Neural progenitor cell (in vitro differentiated cells): ENCODE measurements around the gene TMEM52. TPM values are rescaled to one million over a fixed set of nuclear protein-coding genes. Genes with fewer than 3 reads are reported as not detected.

Experiments used
- DNase-seq: peaks from one replicate; pipeline ENCODE4 v3.0.0-alpha.2; 2016; ENCODE audit warnings: low spot score
- H2AFZ ChIP-seq: fragments of 200-600 bp; sonication (generic); replicated peaks from 2 replicates; pipeline ENCODE4 v1.6.1; 2016; ENCODE audit warnings: antibody characterized with exemption
- H3F3A ChIP-seq: fragments of 200-600 bp; sonication (generic); 2 replicates; pipeline ENCODE4 v1.6.1; 2016; ENCODE audit warnings: antibody characterized with exemption, low read depth
- H3K27ac ChIP-seq: fragments of 200-600 bp; sonication (generic); 2 replicates; pipeline ENCODE4 v1.5.1; 2016; ENCODE audit warnings: mild to moderate bottlenecking
- H3K27me3 ChIP-seq: fragments of 200-600 bp; sonication (generic); 2 replicates; pipeline ENCODE4 v1.6.1; 2016; ENCODE audit warnings: mild to moderate bottlenecking, moderate library complexity
- H3K36me3 ChIP-seq: fragments of 200-600 bp; sonication (generic); 2 replicates; pipeline ENCODE4 v1.5.1; 2016
- H3K4me1 ChIP-seq: fragments of 200-600 bp; sonication (generic); 2 replicates; pipeline ENCODE4 v1.6.1; 2016; ENCODE audit warnings: mixed run types
- H3K4me2 ChIP-seq: fragments of 200-600 bp; sonication (generic); 2 replicates; pipeline ENCODE4 v1.6.1; 2016
- H3K4me3 ChIP-seq: fragments of 200-600 bp; sonication (generic); 2 replicates; pipeline ENCODE4 v1.5.1; 2016
- H3K79me2 ChIP-seq: fragments of 200-600 bp; sonication (generic); 2 replicates; pipeline ENCODE4 v1.6.1; 2016; ENCODE audit warnings: low read depth
- H3K9ac ChIP-seq: fragments of 200-600 bp; sonication (generic); 2 replicates; pipeline ENCODE4 v1.6.1; 2016
- H3K9me3 ChIP-seq: fragments of 200-600 bp; sonication (generic); 2 replicates; pipeline ENCODE4 v1.5.1; 2016; ENCODE audit warnings: low read depth
- H4K20me1 ChIP-seq: fragments of 200-600 bp; sonication (generic); 2 replicates; pipeline ENCODE4 v1.6.1; 2016; ENCODE audit warnings: low read depth
- H3K27ac Mint-ChIP-seq: 3 replicates; pipeline ENCODE4 v1.8.0; 2021; ENCODE audit warnings: mixed read lengths
- H3K27me3 Mint-ChIP-seq: 2 replicates; pipeline ENCODE4 v1.8.0; 2022; ENCODE audit warnings: low read depth, mild to moderate bottlenecking, inconsistent platforms, moderate library complexity, mixed read lengths; ENCODE audit not compliant: insufficient read depth
- H3K36me3 Mint-ChIP-seq: 3 replicates; pipeline ENCODE4 v1.8.0; 2021; ENCODE audit warnings: mixed read lengths
- H3K4me1 Mint-ChIP-seq: 3 replicates; pipeline ENCODE4 v1.8.0; 2021; ENCODE audit warnings: mixed read lengths
- H3K4me3 Mint-ChIP-seq: 3 replicates; pipeline ENCODE4 v1.8.0; 2021; ENCODE audit warnings: mild to moderate bottlenecking, moderate library complexity, mixed read lengths
- H3K9me3 Mint-ChIP-seq: 3 replicates; pipeline ENCODE4 v1.8.0; 2020; ENCODE audit warnings: mixed read lengths
- EZH2 ChIP-seq: fragments of 200-600 bp; sonication (generic); IDR thresholded peaks from 2 replicates; pipeline ENCODE4 v1.6.1; 2017; ENCODE audit warnings: antibody characterized with exemption, mild to moderate bottlenecking, moderate library complexity
- EZH2phosphoT487 ChIP-seq: fragments of 200-600 bp; sonication (generic); IDR thresholded peaks from 2 replicates; pipeline ENCODE4 v1.6.1; 2017; ENCODE audit warnings: antibody characterized with exemption
- total RNA-seq: library from RNA; depleted of rRNA; stranded (reverse); fragments of >200 nt; gene quantifications from 2 replicates; pipeline ENCODE4 v1.2.3, GENCODE V29; 2015; ENCODE audit warnings: low replicate concordance
- TF ChIP-seq, protein P1 (sequence below): fragments of 200-600 bp; sonication (generic); IDR thresholded peaks from 2 replicates; pipeline ENCODE4 v1.5.1; 2017; ENCODE audit warnings: antibody characterized with exemption, mild to moderate bottlenecking

TMEM52 gene
- total RNA-seq, 1 donor from 2014 or later = 2.9 TPM

DNA sequence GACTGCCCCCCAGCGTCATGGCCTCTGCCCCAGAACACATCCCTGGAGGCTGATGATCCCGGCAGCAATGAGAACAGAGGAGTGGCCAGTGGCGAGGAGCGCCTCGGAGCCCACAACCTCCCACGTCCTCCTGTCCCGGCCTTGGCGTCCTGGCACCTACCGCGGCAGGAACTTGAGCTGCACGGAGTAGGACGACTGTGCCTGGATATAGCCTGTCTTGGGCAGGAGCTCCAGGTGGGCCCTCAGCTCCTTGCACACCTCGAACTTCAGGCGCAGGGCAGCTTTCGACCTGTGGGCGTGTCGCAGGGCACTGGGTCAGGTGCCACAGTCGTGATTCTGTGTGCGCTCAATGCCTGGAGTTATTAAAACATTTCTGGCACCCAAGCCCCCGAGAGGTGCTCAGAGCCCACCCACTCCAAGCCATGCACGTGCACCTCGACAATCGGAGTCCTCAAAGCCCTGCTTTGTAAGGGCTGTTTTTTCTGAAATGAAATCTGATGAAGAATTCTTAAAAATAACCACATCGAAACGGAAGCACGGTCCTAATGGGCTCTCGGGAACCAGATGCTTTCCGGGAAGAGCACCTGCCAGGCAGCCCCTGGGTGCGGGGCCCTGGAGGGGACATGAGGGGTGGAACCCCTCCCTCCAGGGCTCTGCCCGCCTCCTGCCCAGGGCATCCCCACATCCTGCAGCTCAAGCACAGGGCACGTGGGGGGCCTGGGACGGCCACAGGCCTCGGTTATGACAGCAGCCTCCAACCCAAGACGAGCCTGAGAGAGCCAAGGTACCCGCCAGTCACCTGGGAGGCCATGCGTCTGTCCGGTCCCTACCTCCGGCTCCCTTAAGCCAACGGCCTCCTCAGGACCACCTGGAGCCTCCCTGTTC is 23.0 kb upstream of the TMEM52 start:
- Mint-ChIP-seq H3K4me3 (peak overlapping the region; percentile 46), H3K27ac (no peak overlapping the region)
- no peak overlapping the region for H2AFZ ChIP-seq

DNA sequence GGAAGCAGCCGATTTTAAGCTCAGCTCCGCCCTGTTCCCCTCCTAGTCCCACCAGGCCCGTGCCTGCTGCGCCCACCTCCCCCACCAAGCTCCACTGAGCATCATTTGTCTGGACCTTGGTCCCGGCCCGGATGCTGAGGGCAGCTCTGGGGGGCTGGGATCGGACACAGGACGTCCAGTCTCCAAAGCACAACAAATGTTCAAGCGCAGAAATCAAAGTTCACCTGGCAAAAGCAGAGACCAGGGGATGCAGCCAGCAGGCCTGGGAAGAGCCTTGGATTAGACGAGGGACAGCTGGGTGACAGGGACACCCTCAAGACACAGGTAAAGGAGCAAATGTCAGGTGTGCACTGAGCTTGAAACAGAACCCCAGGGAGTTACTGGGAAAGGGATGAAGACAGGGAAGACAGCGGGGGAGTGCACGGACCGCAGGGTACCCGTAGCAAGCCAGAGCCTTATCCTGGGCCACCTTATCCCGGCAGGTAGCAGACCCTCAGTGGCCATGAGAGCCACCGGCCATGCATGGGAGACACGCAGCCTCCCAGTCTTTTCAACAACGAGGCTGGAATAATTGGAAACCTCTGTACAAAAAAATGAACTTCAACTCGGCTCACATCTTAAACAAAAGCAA is 22.2 kb upstream of the TMEM52 start:
- DNase-seq = peak; percentile 1
- H3K27me3 Mint-ChIP-seq = peaks cover 6% of the 10 kb centered on the region

More for the DNA sequence above, 23.0 kb upstream of the TMEM52 start:
- Histone ChIP-seq H3K4me3 (no peak overlapping the region), H3K4me1 (no peaks in the 10 kb centered on the region), H3K9ac (no peak overlapping the region), H3F3A (no peaks in the 10 kb centered on the region), H3K4me2 (no peak overlapping the region), H3K9me3 (no peaks in the 10 kb centered on the region), H3K79me2 (no peaks in the 10 kb centered on the region), H4K20me1 (no peaks in the 10 kb centered on the region), H3K27me3 (peaks cover 4% of the 10 kb centered on the region), H3K36me3 (no peaks in the 10 kb centered on the region), H3K27ac (no peak overlapping the region)
- no peak for TF ChIP-seq EZH2
- TF ChIP-seq, protein P1, sequence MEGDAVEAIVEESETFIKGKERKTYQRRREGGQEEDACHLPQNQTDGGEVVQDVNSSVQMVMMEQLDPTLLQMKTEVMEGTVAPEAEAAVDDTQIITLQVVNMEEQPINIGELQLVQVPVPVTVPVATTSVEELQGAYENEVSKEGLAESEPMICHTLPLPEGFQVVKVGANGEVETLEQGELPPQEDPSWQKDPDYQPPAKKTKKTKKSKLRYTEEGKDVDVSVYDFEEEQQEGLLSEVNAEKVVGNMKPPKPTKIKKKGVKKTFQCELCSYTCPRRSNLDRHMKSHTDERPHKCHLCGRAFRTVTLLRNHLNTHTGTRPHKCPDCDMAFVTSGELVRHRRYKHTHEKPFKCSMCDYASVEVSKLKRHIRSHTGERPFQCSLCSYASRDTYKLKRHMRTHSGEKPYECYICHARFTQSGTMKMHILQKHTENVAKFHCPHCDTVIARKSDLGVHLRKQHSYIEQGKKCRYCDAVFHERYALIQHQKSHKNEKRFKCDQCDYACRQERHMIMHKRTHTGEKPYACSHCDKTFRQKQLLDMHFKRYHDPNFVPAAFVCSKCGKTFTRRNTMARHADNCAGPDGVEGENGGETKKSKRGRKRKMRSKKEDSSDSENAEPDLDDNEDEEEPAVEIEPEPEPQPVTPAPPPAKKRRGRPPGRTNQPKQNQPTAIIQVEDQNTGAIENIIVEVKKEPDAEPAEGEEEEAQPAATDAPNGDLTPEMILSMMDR = no peak
- H3K27me3 Mint-ChIP-seq = peaks cover 8% of the 10 kb centered on the region
- no peak for DNase-seq
- no peaks in the 10 kb centered on the region for H3K36me3 Mint-ChIP-seq
- no peaks in the 10 kb centered on the region for H3K9me3 Mint-ChIP-seq
- H3K4me1 Mint-ChIP-seq = peaks cover 12% of the 10 kb centered on the region

DNA sequence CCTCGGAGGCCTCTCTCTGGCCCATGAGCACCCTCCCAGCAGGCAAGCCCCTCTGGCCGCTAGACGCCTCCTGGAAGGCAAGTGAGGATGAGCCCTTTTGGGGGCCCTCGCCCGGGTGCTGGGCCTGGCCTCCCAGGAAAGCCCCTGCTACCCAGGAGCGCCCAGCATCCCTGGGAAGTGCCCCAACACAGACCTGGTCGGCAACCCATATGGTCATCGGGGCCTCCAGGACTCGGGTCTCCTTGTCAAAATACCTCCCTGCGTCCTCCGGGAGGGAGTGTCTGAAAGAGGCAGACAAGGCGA is 21.0 kb upstream of the TMEM52 start:
- Histone ChIP-seq H4K20me1 (no peaks in the 10 kb centered on the region), H3K27me3 (peaks cover 4% of the 10 kb centered on the region), H3K79me2 (no peaks in the 10 kb centered on the region), H2AFZ (no peak overlapping the region), H3K9me3 (no peaks in the 10 kb centered on the region), H3K4me1 (no peaks in the 10 kb centered on the region), H3K4me3 (no peak overlapping the region), H3K4me2 (no peak overlapping the region), H3K27ac (no peak overlapping the region), H3F3A (no peaks in the 10 kb centered on the region), H3K9ac (no peak overlapping the region), H3K36me3 (no peaks in the 10 kb centered on the region)
- Mint-ChIP-seq H3K36me3 (no peaks in the 10 kb centered on the region), H3K27me3 (peaks cover 4% of the 10 kb centered on the region), H3K4me3 (no peak overlapping the region), H3K4me1 (peaks cover 12% of the 10 kb centered on the region), H3K9me3 (no peaks in the 10 kb centered on the region), H3K27ac (no peak overlapping the region)
- DNase-seq = no peak
- no peak for TF ChIP-seq EZH2phosphoT487
- TF ChIP-seq EZH2 = no peak
- TF ChIP-seq, protein P1 = no peak

More for the DNA sequence above, 22.2 kb upstream of the TMEM52 start:
- H2AFZ ChIP-seq = no peak overlapping the region
- peaks cover 12% of the 10 kb centered on the region for H3K4me1 Mint-ChIP-seq
- peaks cover 4% of the 10 kb centered on the region for H3K27me3 ChIP-seq
- no peak overlapping the region for H3K4me2 ChIP-seq
- H3K4me1 ChIP-seq = no peaks in the 10 kb centered on the region
- no peaks in the 10 kb centered on the region for H3F3A ChIP-seq
- no peaks in the 10 kb centered on the region for H3K9me3 Mint-ChIP-seq
- H3K36me3 ChIP-seq = no peaks in the 10 kb centered on the region
- H3K9ac ChIP-seq = no peak overlapping the region
- H3K4me3 Mint-ChIP-seq = no peak overlapping the region
- TF ChIP-seq EZH2 = no peak
- TF ChIP-seq, protein P1 = no peak
- TF ChIP-seq EZH2phosphoT487 = no peak
- H3K79me2 ChIP-seq = no peaks in the 10 kb centered on the region
- H4K20me1 ChIP-seq = no peaks in the 10 kb centered on the region
- no peak overlapping the region for H3K27ac Mint-ChIP-seq
- no peaks in the 10 kb centered on the region for H3K36me3 Mint-ChIP-seq
- H3K9me3 ChIP-seq = no peaks in the 10 kb centered on the region
- H3K4me3 ChIP-seq = no peak overlapping the region
- no peak overlapping the region for H3K27ac ChIP-seq
